ENCODE results near the gene CCDC57.

Gene CCDC57

GRCh38 chr17:82236142-82236971, 23.7 kb upstream of the CCDC57 start:
- TF ChIP-seq EZH2 (optimal IDR thresholded peaks at IDR 0.05; ENCODE audit: low read depth, low read length) (no peak), EZH2phosphoT487 (IDR thresholded peaks at IDR 0.05; ENCODE audit: low read length) (no peak)
- TF ChIP-seq, protein P1, sequence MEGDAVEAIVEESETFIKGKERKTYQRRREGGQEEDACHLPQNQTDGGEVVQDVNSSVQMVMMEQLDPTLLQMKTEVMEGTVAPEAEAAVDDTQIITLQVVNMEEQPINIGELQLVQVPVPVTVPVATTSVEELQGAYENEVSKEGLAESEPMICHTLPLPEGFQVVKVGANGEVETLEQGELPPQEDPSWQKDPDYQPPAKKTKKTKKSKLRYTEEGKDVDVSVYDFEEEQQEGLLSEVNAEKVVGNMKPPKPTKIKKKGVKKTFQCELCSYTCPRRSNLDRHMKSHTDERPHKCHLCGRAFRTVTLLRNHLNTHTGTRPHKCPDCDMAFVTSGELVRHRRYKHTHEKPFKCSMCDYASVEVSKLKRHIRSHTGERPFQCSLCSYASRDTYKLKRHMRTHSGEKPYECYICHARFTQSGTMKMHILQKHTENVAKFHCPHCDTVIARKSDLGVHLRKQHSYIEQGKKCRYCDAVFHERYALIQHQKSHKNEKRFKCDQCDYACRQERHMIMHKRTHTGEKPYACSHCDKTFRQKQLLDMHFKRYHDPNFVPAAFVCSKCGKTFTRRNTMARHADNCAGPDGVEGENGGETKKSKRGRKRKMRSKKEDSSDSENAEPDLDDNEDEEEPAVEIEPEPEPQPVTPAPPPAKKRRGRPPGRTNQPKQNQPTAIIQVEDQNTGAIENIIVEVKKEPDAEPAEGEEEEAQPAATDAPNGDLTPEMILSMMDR (IDR thresholded peaks at IDR 0.05; ENCODE audit: low read length): peak; percentile 85
- Histone ChIP-seq H3K4me1 (ENCODE audit: low read length) (no peaks in the 10 kb centered on the region), H3F3A (ENCODE audit: insufficient read depth, low read length) (no peaks in the 10 kb centered on the region), H4K20me1 (ENCODE audit: insufficient read depth, low read length) (no peaks in the 10 kb centered on the region), H3K27ac (ENCODE audit: low read length) (no peak overlapping the region), H3K79me2 (ENCODE audit: low read length) (no peaks in the 10 kb centered on the region), H3K4me2 (ENCODE audit: low read depth, low read length) (no peak overlapping the region), H3K36me3 (replicated peaks; ENCODE audit: insufficient read depth, low read length) (no peaks in the 10 kb centered on the region), H2AFZ (ENCODE audit: low read length) (no peak overlapping the region), H3K9me3 (replicated peaks; ENCODE audit: insufficient read depth, low read length) (no peaks in the 10 kb centered on the region), H3K27me3 (replicated peaks; ENCODE audit: insufficient read depth, low read length) (no peaks in the 10 kb centered on the region), H3K9ac (ENCODE audit: low read length) (no peak overlapping the region), H3K9me2 (replicated peaks; ENCODE audit: insufficient read depth, low read length) (no peaks in the 10 kb centered on the region), H3K4me3 (ENCODE audit: low read length) (no peak overlapping the region)
- peak; percentile 48 for DNase-seq

DNA sequence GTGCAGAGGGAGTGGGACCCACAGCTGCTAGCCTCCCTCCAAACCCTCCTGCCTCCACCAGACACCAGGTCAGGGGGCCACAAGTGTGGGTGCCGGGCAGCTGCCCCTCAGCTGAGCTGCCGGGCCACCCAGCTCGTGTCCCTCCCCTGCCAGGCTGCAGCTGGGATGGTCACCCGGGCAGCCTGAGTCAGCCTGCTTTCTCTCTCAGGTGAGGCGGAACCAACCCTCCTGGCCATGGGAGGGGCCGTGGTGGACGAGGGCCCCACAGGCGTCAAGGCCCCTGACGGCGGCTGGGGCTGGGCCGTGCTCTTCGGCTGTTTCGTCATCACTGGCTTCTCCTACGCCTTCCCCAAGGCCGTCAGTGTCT, 23.1 kb upstream of the CCDC57 start:
- no peaks in the 10 kb centered on the region for H3K9me2 ChIP-seq (replicated peaks; ENCODE audit: insufficient read depth, low read length)
- no peaks in the 10 kb centered on the region for H3K36me3 ChIP-seq (replicated peaks; ENCODE audit: insufficient read depth, low read length)
- no peaks in the 10 kb centered on the region for H3K79me2 ChIP-seq (ENCODE audit: low read length)
- no peak overlapping the region for H3K9ac ChIP-seq (ENCODE audit: low read length)
- H4K20me1 ChIP-seq (ENCODE audit: insufficient read depth, low read length): no peaks in the 10 kb centered on the region
- H3K4me3 ChIP-seq (ENCODE audit: low read length): no peak overlapping the region
- H2AFZ ChIP-seq (ENCODE audit: low read length): no peak overlapping the region
- no peaks in the 10 kb centered on the region for H3F3A ChIP-seq (ENCODE audit: insufficient read depth, low read length)
- DNase-seq: no peak
- no peaks in the 10 kb centered on the region for H3K9me3 ChIP-seq (replicated peaks; ENCODE audit: insufficient read depth, low read length)
- H3K4me2 ChIP-seq (ENCODE audit: low read depth, low read length): no peak overlapping the region
- no peak overlapping the region for H3K27ac ChIP-seq (ENCODE audit: low read length)
- no peaks in the 10 kb centered on the region for H3K27me3 ChIP-seq (replicated peaks; ENCODE audit: insufficient read depth, low read length)
- 0 out of 2 replicates have a peak, but pooled peaks cover under 1% of the 10 kb centered on the region for H3K4me1 ChIP-seq (ENCODE audit: low read length)
- TF ChIP-seq, protein P1 (IDR thresholded peaks at IDR 0.05; ENCODE audit: low read length): no peak
- no peak for TF ChIP-seq EZH2phosphoT487 (IDR thresholded peaks at IDR 0.05; ENCODE audit: low read length)
- no peak for TF ChIP-seq EZH2 (optimal IDR thresholded peaks at IDR 0.05; ENCODE audit: low read depth, low read length)

GRCh38 chr17:82235056-82235774, 22.6 kb upstream of the CCDC57 start:
- no peak overlapping the region for H3K9ac ChIP-seq (ENCODE audit: low read length)
- H3K36me3 ChIP-seq (replicated peaks; ENCODE audit: insufficient read depth, low read length): no peaks in the 10 kb centered on the region
- H3K27ac ChIP-seq (ENCODE audit: low read length): no peak overlapping the region

More at GRCh38 chr17:82235056-82235774, 22.6 kb upstream of the CCDC57 start:
- Histone ChIP-seq H3K9me3 (replicated peaks; ENCODE audit: insufficient read depth, low read length) (no peaks in the 10 kb centered on the region), H3K27me3 (replicated peaks; ENCODE audit: insufficient read depth, low read length) (no peaks in the 10 kb centered on the region), H3K4me2 (ENCODE audit: low read depth, low read length) (no peak overlapping the region), H2AFZ (ENCODE audit: low read length) (no peak overlapping the region), H4K20me1 (ENCODE audit: insufficient read depth, low read length) (no peaks in the 10 kb centered on the region), H3K4me1 (ENCODE audit: low read length) (0 out of 2 replicates have a peak, but pooled peaks cover 6% of the 10 kb centered on the region), H3K79me2 (ENCODE audit: low read length) (no peaks in the 10 kb centered on the region), H3K4me3 (ENCODE audit: low read length) (no peak overlapping the region), H3K9me2 (replicated peaks; ENCODE audit: insufficient read depth, low read length) (no peaks in the 10 kb centered on the region), H3F3A (ENCODE audit: insufficient read depth, low read length) (no peaks in the 10 kb centered on the region)
- no peak for TF ChIP-seq EZH2phosphoT487 (IDR thresholded peaks at IDR 0.05; ENCODE audit: low read length)
- TF ChIP-seq, protein P1 (IDR thresholded peaks at IDR 0.05; ENCODE audit: low read length): no peak
- TF ChIP-seq EZH2 (optimal IDR thresholded peaks at IDR 0.05; ENCODE audit: low read depth, low read length): no peak
- no peak for DNase-seq

Measured in MM.1S (cell line).